ENCODE data around the gene ADTRP. TPM values are rescaled to one million over a fixed set of nuclear protein-coding genes. Genes with fewer than 3 reads are reported as not detected.

ADTRP gene
- total and polyA plus RNA-seq, 2 experiments from 2014 or later, result not detected

GRCh38 chr6:11714798-11715285, 63.8 kb downstream of the ADTRP start:
- Histone ChIP-seq H3K27ac (no peak overlapping the region), H3K4me1 (ENCODE audit: low read depth) (no peaks in the 10 kb centered on the region), H3K9me3 (ENCODE audit: low read depth) (no peaks in the 10 kb centered on the region), H3K36me3 (no peaks in the 10 kb centered on the region), H3K27me3 (no peaks in the 10 kb centered on the region), H3K4me3 (no peak overlapping the region)
- TF ChIP-seq, protein P1, sequence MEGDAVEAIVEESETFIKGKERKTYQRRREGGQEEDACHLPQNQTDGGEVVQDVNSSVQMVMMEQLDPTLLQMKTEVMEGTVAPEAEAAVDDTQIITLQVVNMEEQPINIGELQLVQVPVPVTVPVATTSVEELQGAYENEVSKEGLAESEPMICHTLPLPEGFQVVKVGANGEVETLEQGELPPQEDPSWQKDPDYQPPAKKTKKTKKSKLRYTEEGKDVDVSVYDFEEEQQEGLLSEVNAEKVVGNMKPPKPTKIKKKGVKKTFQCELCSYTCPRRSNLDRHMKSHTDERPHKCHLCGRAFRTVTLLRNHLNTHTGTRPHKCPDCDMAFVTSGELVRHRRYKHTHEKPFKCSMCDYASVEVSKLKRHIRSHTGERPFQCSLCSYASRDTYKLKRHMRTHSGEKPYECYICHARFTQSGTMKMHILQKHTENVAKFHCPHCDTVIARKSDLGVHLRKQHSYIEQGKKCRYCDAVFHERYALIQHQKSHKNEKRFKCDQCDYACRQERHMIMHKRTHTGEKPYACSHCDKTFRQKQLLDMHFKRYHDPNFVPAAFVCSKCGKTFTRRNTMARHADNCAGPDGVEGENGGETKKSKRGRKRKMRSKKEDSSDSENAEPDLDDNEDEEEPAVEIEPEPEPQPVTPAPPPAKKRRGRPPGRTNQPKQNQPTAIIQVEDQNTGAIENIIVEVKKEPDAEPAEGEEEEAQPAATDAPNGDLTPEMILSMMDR (IDR thresholded peaks at IDR 0.05; ENCODE audit: low read depth, low read length), result no peak
- DNase-seq (ENCODE audit: low read depth in 1 of 2, low spot score in 1 of 2), result no peak

DNA sequence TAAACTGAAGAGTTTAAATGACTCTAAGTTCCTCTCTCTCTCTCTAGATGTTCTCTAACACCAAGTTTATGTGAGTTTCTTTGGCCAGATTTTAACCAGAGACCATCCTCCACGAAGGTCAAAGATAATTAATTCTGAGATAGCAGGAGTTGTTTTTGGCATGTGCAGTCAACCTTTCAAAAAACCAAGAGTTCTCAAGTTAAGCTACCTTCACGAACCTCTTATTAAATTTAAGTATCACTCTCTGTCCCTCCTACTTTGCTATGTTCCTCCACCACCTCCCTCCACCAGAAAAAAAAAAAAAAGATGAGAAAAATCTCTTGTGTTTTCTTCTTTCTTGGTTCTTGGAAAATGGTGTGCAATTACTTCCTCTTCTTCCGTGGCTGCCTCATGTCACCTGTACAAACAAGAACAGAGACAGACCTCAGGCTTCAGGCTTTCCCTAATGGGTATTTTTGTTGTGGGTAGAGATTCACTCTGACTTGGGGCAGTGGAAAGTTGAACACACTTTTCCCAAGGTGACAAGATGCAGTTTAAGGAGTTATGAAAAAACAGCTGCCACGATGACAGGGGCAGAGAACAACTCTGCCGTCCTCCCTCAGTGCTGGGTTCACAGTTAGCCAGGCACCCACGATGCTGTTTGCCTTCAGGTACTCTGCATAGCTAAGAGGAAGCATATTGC, 64.3 kb downstream of the ADTRP start:
- no peaks in the 10 kb centered on the region for H3K4me1 ChIP-seq (ENCODE audit: low read depth)
- H3K27ac ChIP-seq, result no peak overlapping the region
- TF ChIP-seq, protein P1 (IDR thresholded peaks at IDR 0.05; ENCODE audit: low read depth, low read length), result no peak
- no peak for DNase-seq (ENCODE audit: low read depth in 1 of 2, low spot score in 1 of 2)
- no peaks in the 10 kb centered on the region for H3K27me3 ChIP-seq
- H3K36me3 ChIP-seq, result no peaks in the 10 kb centered on the region
- H3K9me3 ChIP-seq (ENCODE audit: low read depth), result no peaks in the 10 kb centered on the region
- no peak overlapping the region for H3K4me3 ChIP-seq

GRCh38 chr6:11712760-11713159, 65.8 kb downstream of the ADTRP start:
- Histone ChIP-seq H3K36me3 (no peaks in the 10 kb centered on the region), H3K9me3 (ENCODE audit: low read depth) (no peaks in the 10 kb centered on the region), H3K4me1 (ENCODE audit: low read depth) (no peaks in the 10 kb centered on the region), H3K4me3 (no peak overlapping the region), H3K27ac (no peak overlapping the region), H3K27me3 (no peaks in the 10 kb centered on the region)
- DNase-seq (ENCODE audit: low read depth in 1 of 2, low spot score in 1 of 2), result peak in 1 of 2 donors; percentile 56
- TF ChIP-seq, protein P1 (IDR thresholded peaks at IDR 0.05; ENCODE audit: low read depth, low read length), result no peak

DNA sequence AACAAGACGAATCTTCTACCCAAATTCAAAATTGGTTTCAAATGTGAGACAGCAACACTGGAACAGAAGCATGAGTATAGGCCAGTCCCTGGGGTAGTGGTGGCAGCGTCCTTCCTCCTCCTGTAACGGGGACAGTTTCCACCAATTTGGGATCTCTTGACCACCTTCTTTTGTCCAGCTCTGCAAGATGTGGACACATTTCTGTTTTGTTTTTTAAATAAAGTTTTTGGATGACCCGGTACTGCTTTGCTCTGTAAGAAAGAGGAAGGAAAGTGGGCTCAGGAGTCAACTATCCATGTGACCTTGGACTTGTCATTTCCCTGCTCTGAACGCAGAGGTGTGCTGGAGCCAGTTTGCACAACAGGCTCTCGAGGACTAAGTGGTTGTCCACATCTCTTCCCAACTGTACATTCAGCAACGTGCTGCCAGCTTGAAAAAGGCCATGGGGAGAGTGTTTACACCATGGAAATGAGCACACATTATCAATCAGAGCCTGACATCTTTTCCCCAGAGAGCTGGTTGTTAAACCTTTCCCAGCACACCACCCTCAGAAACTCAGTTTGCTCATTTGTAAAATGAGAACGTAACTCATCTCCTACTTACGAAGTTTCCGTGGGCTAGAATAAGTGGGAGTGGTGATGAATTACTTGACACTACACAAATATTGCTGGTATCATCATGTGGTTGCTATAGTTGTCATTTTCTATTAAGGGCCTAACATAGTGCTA, 66.5 kb downstream of the ADTRP start:
- Histone ChIP-seq H3K36me3 (no peaks in the 10 kb centered on the region), H3K4me1 (ENCODE audit: low read depth) (no peaks in the 10 kb centered on the region), H3K4me3 (no peak overlapping the region), H3K27me3 (no peaks in the 10 kb centered on the region), H3K9me3 (ENCODE audit: low read depth) (no peaks in the 10 kb centered on the region), H3K27ac (no peak overlapping the region)
- TF ChIP-seq, protein P1 (IDR thresholded peaks at IDR 0.05; ENCODE audit: low read depth, low read length), result no peak
- no peak for DNase-seq (ENCODE audit: low read depth in 1 of 2, low spot score in 1 of 2)

GRCh38 chr6:11711003-11711983, 67.3 kb downstream of the ADTRP start:
- Histone ChIP-seq H3K4me1 (ENCODE audit: low read depth) (no peaks in the 10 kb centered on the region), H3K4me3 (no peak overlapping the region), H3K27me3 (no peaks in the 10 kb centered on the region), H3K36me3 (no peaks in the 10 kb centered on the region), H3K27ac (no peak overlapping the region), H3K9me3 (ENCODE audit: low read depth) (no peaks in the 10 kb centered on the region)
- no peak for DNase-seq (ENCODE audit: low read depth in 1 of 2, low spot score in 1 of 2)
- TF ChIP-seq, protein P1 (IDR thresholded peaks at IDR 0.05; ENCODE audit: low read depth, low read length), result no peak
